Activated T-cell treated with anti-CD3 and anti-CD28 coated beads for 1 hour (primary cell): Measurements from ENCODE around the gene RARA.
"Not testable (repeated sequence)": the region's sequence is repeated elsewhere in the genome, so short reads cannot be mapped to it uniquely, and the experiment has no call there.

ENCODE experiments used
- DNase-seq: peaks from one replicate; pipeline ENCODE4 v3.0.0-alpha.2; 2020; ENCODE audit warnings: low read depth

RARA gene

GRCh38 chr17:40374821-40375498, 66.0 kb downstream of the RARA start:
- no peak for DNase-seq

GRCh38 chr17:40375786-40376185, 66.8 kb downstream of the RARA start:
- DNase-seq = not testable (repeated sequence)

GRCh38 chr17:40376541-40376940, 67.6 kb downstream of the RARA start:
- DNase-seq = not testable (repeated sequence)

- no peak for DNase-seq
Measured at GRCh38 chr17:40377832-40378231, 68.9 kb downstream of the RARA start.

- no peak for DNase-seq
Measured at GRCh38 chr17:40378966-40379365, 70.0 kb downstream of the RARA start.

- DNase-seq = no peak
Measured at GRCh38 chr17:40382251-40382650, 73.3 kb downstream of the RARA start.

GRCh38 chr17:40386555-40386954, 77.6 kb downstream of the RARA start:
- not testable (repeated sequence) for DNase-seq

GRCh38 chr17:40399185-40399584, 90.2 kb downstream of the RARA start:
- DNase-seq = no peak

- DNase-seq = no peak
Measured at GRCh38 chr17:40402668-40403067, 93.7 kb downstream of the RARA start.

GRCh38 chr17:40404003-40404402, 95.0 kb downstream of the RARA start:
- no peak for DNase-seq
